CD4-positive, alpha-beta T cell treated with Interleukin-4 for 4 hours (primary cell): ENCODE data around the gene ZDHHC11.
"Not testable (repeated sequence)": the region's sequence is repeated elsewhere in the genome, so short reads cannot be mapped to it uniquely, and the experiment has no call there.

Experiments used
- DNase-seq: peaks from one replicate; pipeline ENCODE4 v3.0.0-alpha.2; 2020

Gene ZDHHC11

DNA sequence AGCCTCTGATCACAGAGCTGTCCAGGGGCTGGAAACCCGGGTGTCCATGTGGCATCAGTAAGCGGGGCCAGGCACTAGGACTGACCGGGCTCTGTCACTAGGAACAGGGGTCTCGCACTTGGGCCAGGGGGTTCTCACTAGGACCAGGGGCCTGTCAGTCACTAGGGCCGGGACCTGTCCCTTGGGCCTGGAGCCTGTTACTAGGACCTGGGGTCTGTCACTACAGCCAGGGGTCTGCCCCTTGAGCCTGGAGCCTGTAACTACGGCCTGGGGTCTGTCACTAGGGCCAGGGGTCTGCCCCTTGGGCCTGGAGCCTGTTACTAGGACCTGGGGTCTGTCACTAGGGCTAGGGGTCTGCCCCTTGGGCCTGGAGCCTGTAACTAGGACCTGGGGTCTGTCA, 76.5 kb downstream of the ZDHHC11 start:
- DNase-seq, result not testable (repeated sequence)

DNA sequence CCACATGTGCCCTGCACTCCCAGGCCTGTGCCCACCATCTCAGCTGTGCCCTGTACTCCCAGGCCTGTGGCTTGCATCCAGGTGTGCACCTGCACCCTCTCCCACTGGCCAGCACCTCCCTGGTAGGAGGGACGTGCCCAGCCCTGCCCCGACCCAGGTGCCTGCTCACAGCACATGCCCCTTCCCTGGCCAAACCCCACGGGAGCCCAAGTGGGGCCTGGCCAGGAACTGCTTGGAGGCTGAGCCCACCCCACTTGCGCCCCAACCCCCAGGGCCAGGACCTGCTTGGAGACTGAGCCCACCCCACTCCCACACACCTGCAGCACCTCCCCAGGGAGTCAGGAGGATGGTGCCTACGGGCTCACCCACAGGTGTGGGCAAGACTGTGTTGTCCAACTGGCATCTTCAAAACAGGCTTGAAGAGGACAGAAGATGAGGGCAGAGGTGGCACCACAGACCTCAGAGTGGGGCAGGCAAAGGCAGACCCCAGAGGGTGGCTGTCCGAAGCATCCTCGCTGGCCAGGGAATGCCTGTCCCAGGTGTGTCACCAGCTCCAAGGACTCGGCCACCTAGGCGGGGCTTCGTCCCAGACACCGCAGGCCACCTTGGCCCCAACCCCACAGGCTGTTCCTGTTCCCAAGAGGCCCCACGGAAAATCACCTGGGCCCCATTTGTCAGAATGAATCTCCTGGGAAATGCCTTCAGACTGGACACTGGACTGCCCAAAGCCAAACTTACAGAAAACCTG, 77.1 kb downstream of the ZDHHC11 start:
- no peak for DNase-seq

DNA sequence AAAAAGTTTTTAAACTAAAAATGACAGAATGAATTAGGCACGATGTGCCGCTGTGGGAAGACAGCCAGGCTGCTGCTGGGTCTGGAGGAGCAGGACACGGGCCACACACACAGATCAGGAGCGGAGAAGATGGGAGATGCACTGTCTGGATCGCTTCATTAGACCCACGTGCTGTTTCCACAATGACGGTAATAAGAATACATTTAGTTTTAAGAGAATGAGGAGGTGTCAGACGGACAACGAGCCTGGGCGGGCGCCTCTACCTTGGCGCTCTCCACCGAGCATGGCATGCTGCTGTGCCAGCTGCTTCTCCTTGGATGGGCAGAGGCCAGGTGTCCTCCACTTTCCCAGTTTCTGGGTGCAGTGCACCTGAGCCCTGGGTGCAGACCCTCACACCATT, 77.9 kb downstream of the ZDHHC11 start:
- not testable (repeated sequence) for DNase-seq

DNA sequence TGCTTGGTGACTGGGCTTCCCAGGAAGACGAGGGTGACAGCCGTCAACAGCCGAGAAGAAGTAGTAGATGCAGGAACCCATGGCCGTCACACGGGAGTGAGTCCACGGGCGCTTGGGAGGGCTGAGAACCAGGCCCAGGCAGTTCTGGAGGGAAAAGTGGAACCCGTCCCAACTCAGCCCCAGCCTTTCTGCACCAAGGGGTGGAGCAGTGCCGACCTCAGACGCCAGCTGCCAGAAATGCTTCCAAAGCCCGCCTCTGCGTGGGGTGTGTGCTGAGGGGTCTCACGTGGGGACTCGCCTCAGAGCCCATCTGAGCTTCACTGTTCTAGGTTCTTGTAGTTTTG, 78.3 kb downstream of the ZDHHC11 start:
- not testable (repeated sequence) for DNase-seq

DNA sequence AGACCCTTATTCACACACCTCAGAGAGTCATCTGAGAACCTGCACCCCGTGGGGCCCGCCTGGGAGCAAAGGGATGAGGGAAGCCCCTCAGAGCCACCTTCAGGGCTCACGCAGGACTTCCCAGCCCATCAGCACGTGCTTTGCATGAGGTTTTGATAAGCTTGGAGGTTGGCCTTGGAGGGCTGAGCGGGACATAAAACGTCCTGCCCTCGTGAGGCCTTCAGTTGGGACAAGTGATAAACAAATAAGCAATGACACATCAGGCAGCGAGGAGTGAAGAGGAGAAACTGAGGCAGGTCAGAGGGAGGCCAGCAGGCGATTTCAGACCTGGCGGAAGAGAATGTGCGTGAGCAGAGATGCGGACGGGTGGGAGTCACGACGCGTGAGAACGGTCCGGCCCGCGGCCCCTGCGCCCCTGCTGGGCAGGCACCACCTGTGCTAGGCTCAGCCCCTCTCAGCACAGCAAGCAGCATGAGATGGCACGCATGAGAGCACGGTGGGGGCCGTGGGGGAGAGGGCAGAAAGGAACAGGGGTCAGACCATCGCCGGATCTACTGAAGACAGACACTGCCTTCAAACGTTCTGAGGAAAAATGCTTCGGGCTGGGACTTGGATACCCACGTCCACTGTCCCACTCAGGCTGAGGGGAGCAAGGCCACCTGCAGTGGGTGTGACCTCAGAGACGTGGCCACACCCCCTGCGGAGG, 78.8 kb downstream of the ZDHHC11 start:
- DNase-seq, result not testable (repeated sequence)

DNA sequence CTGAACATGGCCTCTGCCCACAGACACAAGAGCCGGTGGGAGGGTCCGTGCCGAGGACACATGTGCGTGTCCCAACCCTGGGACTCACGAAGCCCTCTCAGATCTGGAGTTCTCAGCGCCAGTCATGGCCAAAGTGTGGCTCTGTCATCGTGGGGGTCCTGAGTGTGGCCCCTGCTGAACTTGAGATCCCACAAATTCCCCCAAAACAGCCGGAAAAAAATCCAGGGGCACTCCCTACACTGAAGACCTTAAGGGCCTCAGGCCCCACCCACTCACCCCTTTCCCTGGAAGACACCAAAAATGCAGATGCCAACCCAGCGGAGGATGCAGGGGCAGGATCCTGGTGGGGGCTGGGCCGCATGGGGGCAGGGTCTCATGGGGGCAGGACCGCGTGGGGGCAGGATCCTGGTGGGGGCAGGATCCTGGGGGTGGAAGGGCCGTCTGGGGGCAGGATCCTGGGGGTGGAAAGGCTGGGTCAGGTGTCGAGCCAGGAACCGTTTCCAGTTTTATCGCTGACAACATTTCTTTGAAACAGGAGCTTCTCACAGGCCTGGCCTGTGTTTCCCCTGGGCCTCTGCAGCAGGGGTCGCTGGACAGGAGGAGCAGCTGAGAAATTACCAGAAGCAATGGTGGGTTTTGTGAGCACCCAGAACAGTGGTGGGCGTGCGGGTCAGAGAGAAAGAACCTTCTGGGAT, 79.6 kb downstream of the ZDHHC11 start:
- DNase-seq, result not testable (repeated sequence)

DNA sequence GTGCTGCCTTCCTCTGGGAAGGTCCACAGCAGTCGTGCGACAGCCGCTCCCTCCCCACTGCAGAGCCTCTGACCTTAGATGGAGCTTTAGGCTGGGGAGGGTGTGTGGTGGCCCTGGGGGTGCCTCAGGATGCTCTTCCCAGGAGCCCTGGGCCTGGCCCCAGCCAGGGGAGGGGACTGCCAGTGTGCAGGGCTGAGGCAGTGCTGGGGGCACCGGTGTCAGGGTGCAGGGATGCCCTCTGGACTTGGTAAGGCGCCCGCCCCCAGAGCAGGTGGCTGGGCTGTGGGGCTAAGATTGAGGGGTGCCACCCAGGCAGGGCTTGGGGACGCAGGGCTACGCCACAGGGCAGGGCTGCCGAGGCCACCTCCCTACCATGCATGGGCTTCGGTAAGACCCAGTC, 80.2 kb downstream of the ZDHHC11 start:
- DNase-seq, result not testable (repeated sequence)

DNA sequence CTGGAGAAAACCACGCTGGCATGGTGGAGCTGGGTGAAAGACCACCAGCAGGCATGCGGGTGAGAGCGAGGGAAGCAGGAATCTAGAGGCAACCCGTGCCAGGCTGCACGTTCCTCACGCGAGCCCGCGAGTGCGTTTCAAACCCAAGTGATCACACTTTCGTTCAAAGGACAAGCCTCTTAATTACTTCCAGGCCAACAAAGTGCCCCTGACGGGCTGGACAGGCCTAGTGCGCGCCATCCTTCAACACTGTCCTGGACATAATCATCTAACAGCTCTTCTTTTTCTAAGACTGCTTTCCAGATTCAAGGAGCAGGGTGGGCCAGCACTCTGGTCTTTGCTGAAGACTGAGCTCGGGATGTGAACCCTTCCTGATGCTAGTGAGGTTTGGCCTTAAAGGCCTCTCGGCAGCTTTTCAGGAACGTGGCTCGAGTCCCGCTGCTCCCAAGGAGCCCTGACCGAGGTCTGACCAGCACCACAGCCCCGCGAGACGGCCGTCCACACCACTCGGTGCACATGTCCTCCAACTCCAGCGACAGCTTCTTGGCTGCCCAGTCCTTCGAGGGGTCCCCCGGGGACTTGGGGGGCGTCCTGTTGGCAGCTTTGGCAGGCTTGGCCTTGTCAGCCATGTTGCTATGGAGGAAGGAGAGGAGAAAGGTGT, 81.2 kb downstream of the ZDHHC11 start:
- not testable (repeated sequence) for DNase-seq

DNA sequence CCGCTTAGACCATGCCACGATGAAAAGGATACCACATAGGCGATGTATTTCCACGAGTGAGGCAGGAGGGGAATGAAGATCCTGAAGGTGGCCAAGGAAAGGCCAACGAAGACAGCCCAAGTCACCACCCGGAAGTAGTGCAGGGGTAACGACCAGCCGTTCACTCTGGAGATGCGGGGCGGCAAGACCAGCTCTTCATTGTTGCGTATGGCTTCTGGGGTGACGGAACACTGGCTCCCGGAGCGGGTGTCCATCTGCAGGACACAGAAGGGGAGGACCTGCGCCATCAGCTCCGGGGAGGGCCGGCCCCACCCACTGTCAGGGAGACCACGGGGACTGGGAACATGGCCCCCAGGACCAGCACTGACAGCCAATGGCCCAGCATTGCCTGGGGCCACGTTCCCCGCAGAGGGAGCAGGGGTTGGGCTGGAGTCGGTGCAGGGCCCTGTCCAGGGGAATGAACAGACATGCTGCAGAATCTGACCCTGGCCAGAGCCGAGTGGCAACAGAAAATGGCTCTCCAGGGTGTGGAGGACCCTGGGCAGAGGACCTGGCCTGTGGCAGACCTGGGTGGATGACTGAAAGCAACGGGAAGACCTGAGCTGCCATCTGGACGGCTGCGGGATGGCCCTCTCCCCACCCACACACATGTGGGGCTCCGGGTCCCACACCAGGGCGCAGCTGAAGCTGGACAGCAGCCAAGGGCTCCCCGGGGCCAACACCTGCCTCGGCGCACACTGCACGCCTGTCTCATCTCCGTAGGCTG, 83.9 kb downstream of the ZDHHC11 start:
- no peak for DNase-seq

DNA sequence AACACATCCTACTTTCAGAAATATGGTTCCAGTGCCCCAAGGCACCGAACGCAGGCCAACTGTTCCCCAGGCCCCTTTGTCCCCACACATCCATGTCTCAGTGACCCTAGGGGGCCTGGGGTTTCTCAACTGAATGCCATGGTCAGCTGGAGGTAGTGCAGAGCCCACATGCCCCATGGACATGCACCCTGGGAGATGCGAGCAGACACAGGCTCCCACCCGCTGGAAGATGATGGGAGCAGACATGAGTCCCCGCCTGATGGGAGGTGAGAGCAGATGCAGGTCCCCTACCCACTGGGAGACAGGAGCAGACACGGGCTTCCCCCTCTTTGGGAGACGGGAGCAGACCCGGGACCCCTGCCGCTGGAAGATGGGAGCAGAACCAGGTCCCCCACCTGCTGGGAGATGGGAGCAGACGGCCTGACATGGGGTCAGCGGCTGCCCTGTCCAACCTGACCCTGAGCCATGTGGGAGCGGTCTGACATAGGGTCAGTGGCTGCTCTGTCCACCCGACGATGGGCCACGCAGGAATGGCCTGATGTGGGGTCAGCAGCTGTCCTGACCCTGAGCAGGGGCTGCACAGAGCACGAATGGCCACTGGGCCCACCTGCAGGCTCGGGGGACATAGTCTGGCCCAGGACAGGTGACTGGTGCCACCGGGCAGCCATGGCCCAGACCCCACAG, 84.7 kb downstream of the ZDHHC11 start:
- no peak for DNase-seq

DNA sequence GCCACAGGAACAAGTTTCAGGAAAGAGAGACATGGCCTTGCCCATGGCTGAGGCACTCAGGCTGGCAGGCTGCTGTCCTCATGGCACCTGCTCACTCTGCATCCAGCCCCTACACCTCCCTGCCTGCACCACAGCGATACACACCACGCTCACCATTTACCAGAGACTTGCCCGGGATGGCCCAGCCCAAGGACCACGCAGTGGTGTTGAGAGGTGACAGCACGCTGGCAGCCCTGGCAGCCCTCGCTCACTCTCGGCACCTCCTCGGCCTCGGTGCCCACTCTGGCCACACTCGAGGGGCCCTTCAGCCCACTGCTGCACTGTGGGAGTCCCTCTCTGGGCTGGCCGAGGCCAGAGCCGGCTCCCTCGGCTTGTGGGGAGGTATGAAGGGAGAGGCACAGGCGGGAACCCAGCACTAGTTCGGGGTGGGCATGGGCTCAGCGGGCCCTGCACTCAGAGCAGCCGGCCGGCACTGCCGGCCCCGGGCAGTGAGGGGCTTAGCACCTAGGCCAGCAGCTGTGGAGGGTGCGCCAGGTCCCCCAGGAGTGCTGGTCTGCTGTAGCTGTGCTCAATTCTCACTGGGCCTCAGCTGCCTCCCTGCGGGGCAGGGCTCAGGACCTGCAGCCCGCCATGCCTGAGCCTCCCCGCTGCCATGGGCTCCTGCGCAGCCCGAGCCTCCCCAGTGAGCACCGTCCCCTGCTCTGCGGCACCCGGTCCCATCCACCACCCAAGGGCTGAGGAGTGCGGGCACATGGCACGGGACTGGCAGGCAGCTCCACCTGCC, 86.6 kb downstream of the ZDHHC11 start:
- DNase-seq, result no peak

DNA sequence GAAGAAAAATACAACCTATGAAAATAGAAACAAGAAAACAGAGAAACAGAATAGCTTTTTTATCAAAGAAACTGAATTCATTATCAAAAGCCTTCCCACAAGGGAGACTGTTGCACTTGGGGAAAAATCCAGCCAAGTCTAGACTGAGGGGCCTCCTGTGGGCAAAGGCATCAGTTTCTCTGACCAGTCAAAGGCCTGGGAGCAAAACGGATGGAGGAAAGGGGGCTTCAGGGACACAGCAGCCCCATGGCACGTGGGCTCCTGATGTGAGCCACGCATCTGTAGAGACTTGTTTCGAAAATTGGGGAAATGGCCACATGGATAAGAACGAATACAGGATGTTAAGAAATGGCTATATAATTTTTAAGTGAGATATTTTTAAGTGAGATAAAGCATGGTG, 87.4 kb downstream of the ZDHHC11 start:
- DNase-seq, result no peak

DNA sequence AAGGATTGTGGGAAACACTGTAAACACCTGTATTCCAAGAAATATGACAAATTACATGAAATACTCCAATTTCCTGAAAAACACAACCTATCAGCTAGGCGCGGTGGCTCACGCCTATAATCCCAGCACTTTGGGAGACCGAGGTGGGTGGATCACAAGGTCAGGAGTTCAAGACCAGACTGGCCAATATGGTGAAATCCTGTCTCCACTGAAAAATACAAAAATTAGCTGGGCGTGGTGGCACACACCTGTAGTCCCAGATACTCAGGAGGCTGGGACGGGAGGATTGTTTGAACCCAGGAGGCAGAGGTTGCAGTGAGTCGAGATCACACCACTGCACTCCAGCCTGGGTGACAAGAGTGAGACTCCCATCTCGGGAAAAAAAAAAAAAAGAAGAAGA, 87.8 kb downstream of the ZDHHC11 start:
- not testable (repeated sequence) for DNase-seq

DNA sequence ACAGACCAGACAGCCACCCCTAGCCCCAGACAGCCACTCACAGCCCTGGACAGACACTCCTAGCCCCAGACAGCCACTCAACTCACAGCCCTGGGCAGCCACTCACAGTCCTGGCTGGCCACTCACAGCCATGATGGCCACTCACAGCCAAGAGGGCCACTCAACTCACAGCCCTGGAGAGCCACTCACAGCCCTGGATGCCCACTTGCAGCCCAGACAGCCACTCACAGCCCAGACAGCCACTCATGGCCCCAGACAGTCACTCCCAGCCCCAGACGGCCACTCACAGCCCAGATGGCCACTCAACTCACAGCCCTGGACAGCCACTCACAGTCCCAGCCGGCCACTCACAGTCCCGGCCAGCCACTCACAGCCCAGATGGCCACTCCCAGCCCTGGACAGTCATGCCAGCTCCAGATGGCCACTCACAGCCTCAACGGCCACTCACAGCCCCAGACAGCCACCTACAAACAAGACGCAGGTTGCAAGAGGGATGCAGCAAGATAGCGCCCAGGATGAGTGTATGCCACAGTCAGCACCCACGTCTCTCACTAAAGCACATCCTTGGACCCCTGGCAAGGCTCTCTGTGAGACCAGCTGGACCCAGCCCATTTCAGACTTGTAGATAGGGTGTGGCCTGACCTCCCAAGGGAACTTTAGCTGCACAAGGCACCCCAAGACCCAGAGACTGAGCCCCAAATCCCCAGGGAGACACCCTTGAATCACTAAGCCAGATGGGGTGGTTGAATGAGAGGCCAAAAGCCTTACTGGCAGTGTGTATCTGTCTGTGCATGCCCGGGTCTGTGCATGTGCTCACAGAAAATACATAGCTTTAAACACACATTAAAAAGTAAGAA, 88.7 kb downstream of the ZDHHC11 start:
- no peak for DNase-seq

DNA sequence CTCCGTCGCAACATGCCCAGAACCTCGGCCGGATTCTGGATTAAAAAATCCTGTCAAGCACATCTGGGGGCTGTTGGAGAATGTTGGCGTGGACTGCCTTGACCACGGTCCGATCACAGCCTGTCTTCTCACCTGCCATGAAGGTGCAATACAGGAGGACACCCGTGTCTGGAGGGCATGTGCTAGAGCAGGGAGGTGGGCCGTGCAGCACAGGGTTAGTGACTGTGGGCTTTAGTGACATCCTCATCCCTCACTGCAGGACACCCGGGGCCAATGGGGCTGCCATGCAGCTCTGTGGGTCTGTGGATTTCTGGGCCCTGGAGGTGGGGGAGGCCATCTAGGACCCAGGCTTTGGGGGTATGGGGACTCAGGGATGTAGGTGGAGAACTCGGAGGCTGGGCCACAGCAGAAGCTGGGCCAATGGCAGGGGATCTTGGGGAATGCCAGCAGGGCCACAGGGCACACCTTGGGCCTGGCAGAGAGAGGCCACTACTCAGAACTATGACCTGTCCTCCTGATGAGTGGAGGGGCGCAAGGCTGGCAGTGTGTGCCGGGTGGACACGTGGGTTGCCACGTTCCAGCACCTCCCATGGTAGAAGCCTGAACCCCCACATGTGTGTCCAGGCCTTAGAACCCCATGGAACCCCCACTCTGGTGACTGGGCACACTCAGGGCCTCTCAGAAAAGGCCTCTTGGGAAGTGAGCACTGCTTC, 89.6 kb downstream of the ZDHHC11 start:
- DNase-seq, result no peak

DNA sequence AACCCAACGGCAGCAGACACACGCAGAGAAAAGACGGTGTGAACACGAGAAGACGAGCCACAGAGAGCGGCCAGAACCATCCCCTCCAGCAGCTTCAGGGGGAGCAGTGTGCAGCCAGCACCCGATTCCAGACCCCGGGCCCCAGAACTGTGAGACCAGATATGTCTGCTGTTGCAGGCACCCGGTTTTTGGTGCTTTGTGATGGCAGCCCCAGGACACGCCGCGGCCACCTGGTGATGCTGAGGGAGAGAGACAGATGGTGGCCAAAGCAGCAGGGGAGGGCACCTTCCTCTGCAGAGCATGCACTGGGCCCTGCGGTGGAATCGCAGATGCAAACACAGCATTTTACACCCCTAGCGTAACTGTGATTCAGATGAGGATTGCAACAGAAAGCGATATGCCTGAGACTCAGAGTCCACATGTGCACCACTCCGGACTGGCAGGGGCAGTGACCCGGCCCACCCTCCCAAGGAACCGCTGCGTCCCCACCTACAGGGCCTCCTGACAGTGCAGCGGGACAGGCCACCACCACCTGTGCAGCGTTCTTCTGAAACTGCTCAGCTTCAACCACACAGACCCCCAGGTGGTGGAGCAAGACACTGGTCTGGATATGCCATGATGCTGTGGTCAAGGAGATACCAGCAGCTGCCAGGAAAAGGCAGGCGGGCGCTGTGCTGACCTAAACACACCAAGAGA, 90.3 kb downstream of the ZDHHC11 start:
- DNase-seq, result no peak

DNA sequence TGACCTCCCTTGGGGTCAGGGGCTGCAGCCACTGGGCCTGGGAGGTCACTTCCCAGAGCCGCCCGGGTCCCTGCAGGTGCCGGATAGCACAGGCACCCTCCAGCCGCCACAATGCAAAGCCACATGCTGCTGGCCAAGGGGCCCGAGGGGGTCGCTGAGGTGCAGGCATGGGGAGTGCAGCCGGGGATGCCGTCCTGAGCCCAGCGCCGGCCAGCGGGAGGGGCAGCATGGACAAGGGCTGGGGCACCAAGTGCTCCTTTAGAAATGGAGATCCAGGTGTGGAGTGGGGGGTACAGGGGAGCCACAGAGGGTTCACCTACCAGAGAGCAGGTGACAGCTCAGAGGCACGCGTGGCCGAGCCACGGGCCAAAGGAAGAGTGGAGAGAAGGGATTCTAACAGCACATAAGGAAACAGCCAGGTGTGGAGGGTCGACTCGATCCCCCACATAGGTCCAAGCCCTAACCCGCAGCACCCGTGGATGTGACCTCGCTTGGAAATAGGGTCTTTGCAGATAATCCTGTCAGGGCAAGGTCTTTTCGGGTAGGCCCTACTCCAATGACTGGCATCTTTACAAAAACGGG, 90.9 kb downstream of the ZDHHC11 start:
- no peak for DNase-seq

DNA sequence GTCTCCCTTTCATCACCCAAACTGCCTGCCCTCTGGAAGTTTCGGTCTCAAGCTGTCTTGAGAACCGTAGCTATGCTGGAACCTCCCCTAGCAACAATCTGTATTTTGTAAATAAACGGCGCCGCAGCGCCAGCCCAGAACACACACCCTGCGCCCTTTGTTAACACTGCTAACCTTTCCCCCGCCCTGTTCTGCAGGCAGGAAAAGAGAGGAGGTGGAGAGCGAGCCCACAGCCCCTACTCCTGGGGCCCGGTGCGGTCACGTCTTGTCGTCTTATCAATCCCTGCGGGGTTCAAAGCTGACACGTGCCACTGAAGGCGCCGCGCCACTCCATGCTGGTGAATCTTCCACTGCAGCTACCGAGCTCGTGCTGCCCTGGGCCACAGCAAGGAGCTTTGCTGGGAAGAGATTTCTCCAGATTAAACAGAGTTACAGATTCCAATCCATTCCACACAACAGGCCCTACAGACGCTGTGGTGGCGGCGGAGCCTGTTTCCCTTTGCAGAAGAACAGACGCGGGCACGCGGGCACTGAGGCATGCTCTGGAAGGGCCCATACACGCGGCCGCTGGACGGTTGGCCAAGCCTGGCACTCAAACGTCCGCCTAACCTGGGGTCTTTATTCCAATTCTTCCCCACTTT, 91.6 kb downstream of the ZDHHC11 start:
- DNase-seq, result peak; percentile 86
